ENCODE data around the gene CLIC3. TPM values are rescaled to one million over a fixed set of nuclear protein-coding genes. Genes with fewer than 3 reads are reported as not detected.

The CLIC3 gene
- total and polyA plus RNA-seq, 8 donors: 0.24 to 1.3 (median 0.41) TPM; not detected in 1

GRCh38 chr9:136995772-136996311, 526 bp downstream of the CLIC3 start:
- intact Hi-C loops (cut with DNase I): no loop called here
- ATAC-seq: no peak
- peaks cover 0 to 7% (median 7%) of the 10 kb centered on the region in 3 donors for H3K4me1 ChIP-seq

GRCh38 chr9:136995362-136995761, 1.0 kb downstream of the CLIC3 start:
- Histone ChIP-seq H3K4me1 (peaks cover 0 to 7% (median 7%) of the 10 kb centered on the region in 3 donors), H3K36me3 (no peaks in the 10 kb centered on the region), H3K9me3 (no peaks in the 10 kb centered on the region), H3K27ac (no peak overlapping the region), H3K4me3 (no peak overlapping the region), H3K27me3 (no peaks in the 10 kb centered on the region)
- no peak for DNase-seq
- no peak for ATAC-seq
- no peak for TF ChIP-seq CTCF (IDR thresholded peaks at IDR 0.05)
- FAIRE-seq: no peak
- WGBS, 2 donors: 45 to 59% methylated on average over 26 to 30 of the region's 30 CpGs
- intact Hi-C loops (cut with DNase I): no loop called here

More at GRCh38 chr9:136995772-136996311, 526 bp downstream of the CLIC3 start:
- H3K9me3 ChIP-seq: no peaks in the 10 kb centered on the region
- H3K36me3 ChIP-seq: no peaks in the 10 kb centered on the region
- FAIRE-seq: no peak
- no peak for TF ChIP-seq CTCF (IDR thresholded peaks at IDR 0.05)
- WGBS, 2 donors: 24 to 40% methylated on average over 12 of the region's 12 CpGs
- no peak overlapping the region for H3K27ac ChIP-seq
- peak in 1 of 6 donors; percentile 66 for DNase-seq
- no peaks in the 10 kb centered on the region for H3K27me3 ChIP-seq
- H3K4me3 ChIP-seq: no peak overlapping the region

- no peak overlapping the region for H3K27ac ChIP-seq
Observed at GRCh38 chr9:136994888-136995230, 1.5 kb downstream of the CLIC3 start.

GRCh38 chr9:136994180-136994887, 2.0 kb downstream of the CLIC3 start:
- no peaks in the 10 kb centered on the region for H3K27me3 ChIP-seq
- TF ChIP-seq CTCF (IDR thresholded peaks at IDR 0.05): no peak
- no peak for FAIRE-seq
- peaks cover 0 to 7% (median 7%) of the 10 kb centered on the region in 3 donors for H3K4me1 ChIP-seq
- no peak overlapping the region for H3K4me3 ChIP-seq
- no peaks in the 10 kb centered on the region for H3K9me3 ChIP-seq
- WGBS, 2 donors: 79 to 80% methylated on average over 46 to 54 of the region's 54 CpGs
- no peak for ATAC-seq
- intact Hi-C loops (cut with DNase I): no loop called here
- no peak overlapping the region for H3K27ac ChIP-seq
- no peaks in the 10 kb centered on the region for H3K36me3 ChIP-seq
- no peak for DNase-seq

More at GRCh38 chr9:136994888-136995230, 1.5 kb downstream of the CLIC3 start:
- H3K4me3 ChIP-seq: no peak overlapping the region
- intact Hi-C loops (cut with DNase I): no loop called here
- peaks cover 0 to 7% (median 7%) of the 10 kb centered on the region in 3 donors for H3K4me1 ChIP-seq
- no peaks in the 10 kb centered on the region for H3K9me3 ChIP-seq
- ATAC-seq (no peak), FAIRE-seq (no peak), DNase-seq (no peak)
- H3K27me3 ChIP-seq: no peaks in the 10 kb centered on the region
- WGBS, 2 donors: 65 to 68% methylated on average over 29 to 40 of the region's 40 CpGs
- no peaks in the 10 kb centered on the region for H3K36me3 ChIP-seq
- TF ChIP-seq CTCF (IDR thresholded peaks at IDR 0.05): no peak

- FAIRE-seq: no peak
Observed at GRCh38 chr9:136992819-136993369, 3.5 kb downstream of the CLIC3 start.

More at GRCh38 chr9:136992819-136993369, 3.5 kb downstream of the CLIC3 start:
- Histone ChIP-seq H3K9me3 (no peaks in the 10 kb centered on the region), H3K36me3 (no peaks in the 10 kb centered on the region), H3K27me3 (no peaks in the 10 kb centered on the region), H3K4me1 (peaks cover 0 to 7% (median 7%) of the 10 kb centered on the region in 3 donors), H3K4me3 (peak overlapping the region; percentile 79 to 91 (median 85)), H3K27ac (peak overlapping the region in 3 of 4 donors; percentile 35 to 88 (median 82))
- WGBS, 2 donors: 30 to 32% methylated on average over 12 to 18 of the region's 18 CpGs
- no peak for TF ChIP-seq CTCF (IDR thresholded peaks at IDR 0.05)
- ATAC-seq (no peak), DNase-seq (no peak)
- intact Hi-C loops (cut with DNase I): no loop called here

All from pancreas (tissue), 10 donors.